ENCODE results near the gene GOLT1A.

GRCh38 chr1:204197068-204197467 lies 16.7 kb downstream of the GOLT1A start:
- TF ChIP-seq, protein P1, sequence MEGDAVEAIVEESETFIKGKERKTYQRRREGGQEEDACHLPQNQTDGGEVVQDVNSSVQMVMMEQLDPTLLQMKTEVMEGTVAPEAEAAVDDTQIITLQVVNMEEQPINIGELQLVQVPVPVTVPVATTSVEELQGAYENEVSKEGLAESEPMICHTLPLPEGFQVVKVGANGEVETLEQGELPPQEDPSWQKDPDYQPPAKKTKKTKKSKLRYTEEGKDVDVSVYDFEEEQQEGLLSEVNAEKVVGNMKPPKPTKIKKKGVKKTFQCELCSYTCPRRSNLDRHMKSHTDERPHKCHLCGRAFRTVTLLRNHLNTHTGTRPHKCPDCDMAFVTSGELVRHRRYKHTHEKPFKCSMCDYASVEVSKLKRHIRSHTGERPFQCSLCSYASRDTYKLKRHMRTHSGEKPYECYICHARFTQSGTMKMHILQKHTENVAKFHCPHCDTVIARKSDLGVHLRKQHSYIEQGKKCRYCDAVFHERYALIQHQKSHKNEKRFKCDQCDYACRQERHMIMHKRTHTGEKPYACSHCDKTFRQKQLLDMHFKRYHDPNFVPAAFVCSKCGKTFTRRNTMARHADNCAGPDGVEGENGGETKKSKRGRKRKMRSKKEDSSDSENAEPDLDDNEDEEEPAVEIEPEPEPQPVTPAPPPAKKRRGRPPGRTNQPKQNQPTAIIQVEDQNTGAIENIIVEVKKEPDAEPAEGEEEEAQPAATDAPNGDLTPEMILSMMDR (IDR thresholded peaks at IDR 0.05; ENCODE audit: low read depth, low read length, missing input control): no peak
- TF ChIP-seq, protein P2, sequence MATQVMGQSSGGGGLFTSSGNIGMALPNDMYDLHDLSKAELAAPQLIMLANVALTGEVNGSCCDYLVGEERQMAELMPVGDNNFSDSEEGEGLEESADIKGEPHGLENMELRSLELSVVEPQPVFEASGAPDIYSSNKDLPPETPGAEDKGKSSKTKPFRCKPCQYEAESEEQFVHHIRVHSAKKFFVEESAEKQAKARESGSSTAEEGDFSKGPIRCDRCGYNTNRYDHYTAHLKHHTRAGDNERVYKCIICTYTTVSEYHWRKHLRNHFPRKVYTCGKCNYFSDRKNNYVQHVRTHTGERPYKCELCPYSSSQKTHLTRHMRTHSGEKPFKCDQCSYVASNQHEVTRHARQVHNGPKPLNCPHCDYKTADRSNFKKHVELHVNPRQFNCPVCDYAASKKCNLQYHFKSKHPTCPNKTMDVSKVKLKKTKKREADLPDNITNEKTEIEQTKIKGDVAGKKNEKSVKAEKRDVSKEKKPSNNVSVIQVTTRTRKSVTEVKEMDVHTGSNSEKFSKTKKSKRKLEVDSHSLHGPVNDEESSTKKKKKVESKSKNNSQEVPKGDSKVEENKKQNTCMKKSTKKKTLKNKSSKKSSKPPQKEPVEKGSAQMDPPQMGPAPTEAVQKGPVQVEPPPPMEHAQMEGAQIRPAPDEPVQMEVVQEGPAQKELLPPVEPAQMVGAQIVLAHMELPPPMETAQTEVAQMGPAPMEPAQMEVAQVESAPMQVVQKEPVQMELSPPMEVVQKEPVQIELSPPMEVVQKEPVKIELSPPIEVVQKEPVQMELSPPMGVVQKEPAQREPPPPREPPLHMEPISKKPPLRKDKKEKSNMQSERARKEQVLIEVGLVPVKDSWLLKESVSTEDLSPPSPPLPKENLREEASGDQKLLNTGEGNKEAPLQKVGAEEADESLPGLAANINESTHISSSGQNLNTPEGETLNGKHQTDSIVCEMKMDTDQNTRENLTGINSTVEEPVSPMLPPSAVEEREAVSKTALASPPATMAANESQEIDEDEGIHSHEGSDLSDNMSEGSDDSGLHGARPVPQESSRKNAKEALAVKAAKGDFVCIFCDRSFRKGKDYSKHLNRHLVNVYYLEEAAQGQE (IDR thresholded peaks at IDR 0.05): no peak
- TF ChIP-seq HNF4A (conservative IDR thresholded peaks at IDR 0.05) (no peak), FOXA1 (IDR thresholded peaks at IDR 0.05) (no peak), YY1 (IDR thresholded peaks at IDR 0.05) (no peak), SP1 (IDR thresholded peaks at IDR 0.05) (no peak), JUND (IDR thresholded peaks at IDR 0.05) (no peak), RAD21 (IDR thresholded peaks at IDR 0.05) (no peak), TAF1 (conservative IDR thresholded peaks at IDR 0.05) (no peak)
- TF ChIP-seq, protein P3, sequence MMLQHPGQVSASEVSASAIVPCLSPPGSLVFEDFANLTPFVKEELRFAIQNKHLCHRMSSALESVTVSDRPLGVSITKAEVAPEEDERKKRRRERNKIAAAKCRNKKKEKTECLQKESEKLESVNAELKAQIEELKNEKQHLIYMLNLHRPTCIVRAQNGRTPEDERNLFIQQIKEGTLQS (IDR thresholded peaks at IDR 0.05): no peak
- TF ChIP-seq, protein P4, sequence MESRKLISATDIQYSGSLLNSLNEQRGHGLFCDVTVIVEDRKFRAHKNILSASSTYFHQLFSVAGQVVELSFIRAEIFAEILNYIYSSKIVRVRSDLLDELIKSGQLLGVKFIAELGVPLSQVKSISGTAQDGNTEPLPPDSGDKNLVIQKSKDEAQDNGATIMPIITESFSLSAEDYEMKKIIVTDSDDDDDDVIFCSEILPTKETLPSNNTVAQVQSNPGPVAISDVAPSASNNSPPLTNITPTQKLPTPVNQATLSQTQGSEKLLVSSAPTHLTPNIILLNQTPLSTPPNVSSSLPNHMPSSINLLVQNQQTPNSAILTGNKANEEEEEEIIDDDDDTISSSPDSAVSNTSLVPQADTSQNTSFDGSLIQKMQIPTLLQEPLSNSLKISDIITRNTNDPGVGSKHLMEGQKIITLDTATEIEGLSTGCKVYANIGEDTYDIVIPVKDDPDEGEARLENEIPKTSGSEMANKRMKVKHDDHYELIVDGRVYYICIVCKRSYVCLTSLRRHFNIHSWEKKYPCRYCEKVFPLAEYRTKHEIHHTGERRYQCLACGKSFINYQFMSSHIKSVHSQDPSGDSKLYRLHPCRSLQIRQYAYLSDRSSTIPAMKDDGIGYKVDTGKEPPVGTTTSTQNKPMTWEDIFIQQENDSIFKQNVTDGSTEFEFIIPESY (IDR thresholded peaks at IDR 0.05): no peak
- TF ChIP-seq, protein P5, sequence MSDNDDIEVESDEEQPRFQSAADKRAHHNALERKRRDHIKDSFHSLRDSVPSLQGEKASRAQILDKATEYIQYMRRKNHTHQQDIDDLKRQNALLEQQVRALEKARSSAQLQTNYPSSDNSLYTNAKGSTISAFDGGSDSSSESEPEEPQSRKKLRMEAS (IDR thresholded peaks at IDR 0.05): no peak
